Neuron (in vitro differentiated cells): ENCODE data around the gene C22orf15.
A peak's percentile ranks its signal among the peaks of the same experiment; 100 is the strongest.

ENCODE experiments used
- H2AFZ ChIP-seq: one replicate; pipeline ENCODE4 v1.6.1; 2013; ENCODE audit warnings: low read depth, mild to moderate bottlenecking, inconsistent platforms, low read length, moderate library complexity
- H3K27me3 ChIP-seq: one replicate; pipeline ENCODE4 v1.6.1; 2013; ENCODE audit warnings: low read length; ENCODE audit not compliant: insufficient read depth
- H3K36me3 ChIP-seq: one replicate; pipeline ENCODE4 v1.6.1; 2013; ENCODE audit warnings: low read length; ENCODE audit not compliant: insufficient read depth
- H3K4me1 ChIP-seq: one replicate; pipeline ENCODE4 v1.6.1; 2013; ENCODE audit warnings: low read length; ENCODE audit not compliant: insufficient read depth
- H3K4me3 ChIP-seq: 2 replicates; pipeline ENCODE4 v1.5.1; 2013; ENCODE audit warnings: mild to moderate bottlenecking, low read length, moderate library complexity
- H3K9me3 ChIP-seq: one replicate; pipeline ENCODE4 v1.6.1; 2013; ENCODE audit warnings: low read length

The C22orf15 gene

GRCh38 chr22:23781511-23782183 lies 18.9 kb downstream of the C22orf15 start:
- Histone ChIP-seq H3K9me3 (no peaks in the 10 kb centered on the region), H3K4me1 (peaks cover 5% of the 10 kb centered on the region), H3K36me3 (no peaks in the 10 kb centered on the region), H3K4me3 (no peak overlapping the region), H2AFZ (no peak overlapping the region), H3K27me3 (no peaks in the 10 kb centered on the region)

DNA sequence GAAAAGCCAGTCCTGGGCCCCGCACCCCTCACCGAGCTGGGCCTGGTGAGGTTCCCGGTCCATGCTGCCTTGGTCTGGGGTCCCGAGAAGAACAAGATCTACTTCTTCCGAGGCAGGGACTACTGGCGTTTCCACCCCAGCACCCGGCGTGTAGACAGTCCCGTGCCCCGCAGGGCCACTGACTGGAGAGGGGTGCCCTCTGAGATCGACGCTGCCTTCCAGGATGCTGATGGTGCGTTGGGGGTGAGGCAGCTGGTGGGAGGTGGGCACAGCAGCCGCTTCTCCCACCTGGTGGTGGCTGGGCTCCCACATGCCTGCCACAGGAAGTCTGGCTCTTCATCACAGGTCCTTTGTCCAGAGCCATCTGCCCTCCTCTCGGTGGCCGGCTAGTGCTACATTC lies 19.5 kb downstream of the C22orf15 start:
- H3K9me3 ChIP-seq = no peaks in the 10 kb centered on the region
- H3K4me1 ChIP-seq = peaks cover 5% of the 10 kb centered on the region
- H3K4me3 ChIP-seq = no peak overlapping the region
- no peaks in the 10 kb centered on the region for H3K27me3 ChIP-seq
- no peaks in the 10 kb centered on the region for H3K36me3 ChIP-seq
- no peak overlapping the region for H2AFZ ChIP-seq

DNA sequence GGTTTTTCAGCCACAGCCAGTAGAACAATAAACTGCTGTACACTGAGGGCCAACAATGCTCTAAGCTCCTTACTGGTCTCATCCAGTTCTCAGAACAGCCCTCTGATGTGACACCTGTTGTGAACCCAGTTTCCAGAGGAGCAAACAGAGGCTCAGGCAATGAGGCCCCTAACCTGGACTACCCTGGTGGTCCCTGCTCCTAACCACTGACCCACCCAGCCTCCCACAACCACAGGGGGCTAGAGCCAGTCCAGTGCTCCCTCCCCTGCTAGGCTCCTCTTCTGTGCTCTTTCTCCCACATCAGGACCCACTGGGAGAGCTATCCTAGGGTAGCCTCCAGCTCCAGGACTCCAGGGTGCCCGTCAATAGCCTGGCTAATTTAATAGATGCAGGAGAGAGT lies 19.9 kb downstream of the C22orf15 start:
- no peak overlapping the region for H2AFZ ChIP-seq
- H3K36me3 ChIP-seq = no peaks in the 10 kb centered on the region
- H3K27me3 ChIP-seq = no peaks in the 10 kb centered on the region
- no peak overlapping the region for H3K4me3 ChIP-seq
- peaks cover 9% of the 10 kb centered on the region for H3K4me1 ChIP-seq
- no peaks in the 10 kb centered on the region for H3K9me3 ChIP-seq

DNA sequence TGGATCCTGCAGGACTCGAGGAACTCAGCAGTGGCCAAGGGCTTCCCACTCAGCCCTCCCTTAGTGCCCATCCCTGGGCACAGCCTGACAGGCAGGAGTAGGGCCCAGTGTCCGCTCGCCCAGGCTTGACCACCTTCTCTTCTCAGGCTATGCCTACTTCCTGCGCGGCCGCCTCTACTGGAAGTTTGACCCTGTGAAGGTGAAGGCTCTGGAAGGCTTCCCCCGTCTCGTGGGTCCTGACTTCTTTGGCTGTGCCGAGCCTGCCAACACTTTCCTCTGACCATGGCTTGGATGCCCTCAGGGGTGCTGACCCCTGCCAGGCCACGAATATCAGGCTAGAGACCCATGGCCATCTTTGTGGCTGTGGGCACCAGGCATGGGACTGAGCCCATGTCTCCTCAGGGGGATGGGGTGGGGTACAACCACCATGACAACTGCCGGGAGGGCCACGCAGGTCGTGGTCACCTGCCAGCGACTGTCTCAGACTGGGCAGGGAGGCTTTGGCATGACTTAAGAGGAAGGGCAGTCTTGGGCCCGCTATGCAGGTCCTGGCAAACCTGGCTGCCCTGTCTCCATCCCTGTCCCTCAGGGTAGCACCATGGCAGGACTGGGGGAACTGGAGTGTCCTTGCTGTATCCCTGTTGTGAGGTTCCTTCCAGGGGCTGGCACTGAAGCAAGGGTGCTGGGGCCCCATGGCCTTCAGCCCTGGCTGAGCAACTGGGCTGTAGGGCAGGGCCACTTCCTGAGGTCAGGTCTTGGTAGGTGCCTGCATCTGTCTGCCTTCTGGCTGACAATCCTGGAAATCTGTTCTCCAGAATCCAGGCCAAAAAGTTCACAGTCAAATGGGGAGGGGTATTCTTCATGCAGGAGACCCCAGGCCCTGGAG lies 20.7 kb downstream of the C22orf15 start:
- H3K27me3 ChIP-seq = no peaks in the 10 kb centered on the region
- no peaks in the 10 kb centered on the region for H3K9me3 ChIP-seq
- H2AFZ ChIP-seq = no peak overlapping the region
- no peak overlapping the region for H3K4me3 ChIP-seq
- H3K36me3 ChIP-seq = no peaks in the 10 kb centered on the region
- peaks cover 14% of the 10 kb centered on the region for H3K4me1 ChIP-seq

DNA sequence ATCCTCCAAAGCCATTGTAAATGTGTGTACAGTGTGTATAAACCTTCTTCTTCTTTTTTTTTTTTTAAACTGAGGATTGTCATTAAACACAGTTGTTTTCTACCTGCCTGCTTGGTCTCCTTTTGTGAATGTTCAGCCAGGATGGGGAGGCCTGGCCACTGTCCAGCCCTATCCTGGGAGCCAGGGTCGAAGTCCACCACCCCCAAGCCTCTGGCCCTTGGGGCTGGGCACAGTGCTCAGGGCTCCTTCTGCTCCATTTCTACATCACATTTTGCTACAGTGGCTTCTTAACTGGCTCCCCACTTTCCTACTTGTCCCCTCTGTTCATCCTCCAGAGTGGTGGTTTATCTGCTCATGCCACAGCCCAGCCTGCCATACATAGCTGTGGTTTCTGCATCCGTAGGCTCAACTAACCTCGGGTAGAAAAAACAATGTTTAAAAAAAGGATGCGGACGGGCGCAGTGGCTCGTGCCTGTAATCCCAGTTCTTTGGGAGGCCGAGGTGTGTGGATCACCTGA lies 21.5 kb downstream of the C22orf15 start:
- Histone ChIP-seq H2AFZ (no peak overlapping the region), H3K4me1 (peaks cover 14% of the 10 kb centered on the region), H3K9me3 (no peaks in the 10 kb centered on the region), H3K4me3 (no peak overlapping the region), H3K27me3 (no peaks in the 10 kb centered on the region), H3K36me3 (no peaks in the 10 kb centered on the region)

GRCh38 chr22:23786261-23786710 lies 23.5 kb downstream of the C22orf15 start:
- Histone ChIP-seq H3K4me3 (peak overlapping the region; percentile 74), H3K36me3 (peaks cover 5% of the 10 kb centered on the region), H3K9me3 (no peaks in the 10 kb centered on the region), H3K27me3 (no peaks in the 10 kb centered on the region), H2AFZ (peak overlapping the region; percentile 27), H3K4me1 (peaks cover 14% of the 10 kb centered on the region)

- Histone ChIP-seq H3K9me3 (no peaks in the 10 kb centered on the region), H2AFZ (peak within 1 kb of the TSS; percentile 27), H3K27me3 (no peaks in the 10 kb centered on the region), H3K36me3 (peaks cover 12% of the 10 kb centered on the region), H3K4me3 (peak within 1 kb of the TSS; percentile 74), H3K4me1 (peaks cover 14% of the 10 kb centered on the region)
Measured at GRCh38 chr22:23786752-23787599, 24.2 kb downstream of the C22orf15 start, which contains the start of gene SMARCB1. TSS of gene SMARCB1 (plus strand) at chr22:23786966. CDS start at chr22:23787170, 204 bp downstream.

- Histone ChIP-seq H3K9me3 (no peaks in the 10 kb centered on the region), H2AFZ (no peak overlapping the region), H3K4me3 (peak overlapping the region; percentile 74), H3K27me3 (no peaks in the 10 kb centered on the region), H3K4me1 (peaks cover 14% of the 10 kb centered on the region), H3K36me3 (peaks cover 18% of the 10 kb centered on the region)
Measured at GRCh38 chr22:23787600-23787896, 24.8 kb downstream of the C22orf15 start.

GRCh38 chr22:23787910-23788309 lies 25.1 kb downstream of the C22orf15 start:
- Histone ChIP-seq H2AFZ (no peak overlapping the region), H3K27me3 (no peaks in the 10 kb centered on the region), H3K36me3 (peaks cover 21% of the 10 kb centered on the region), H3K4me3 (peak overlapping the region; percentile 74), H3K9me3 (no peaks in the 10 kb centered on the region), H3K4me1 (peaks cover 14% of the 10 kb centered on the region)

GRCh38 chr22:23789121-23789520 lies 26.3 kb downstream of the C22orf15 start:
- Histone ChIP-seq H3K36me3 (peaks cover 31% of the 10 kb centered on the region), H3K4me3 (no peak overlapping the region), H3K27me3 (no peaks in the 10 kb centered on the region), H3K9me3 (no peaks in the 10 kb centered on the region), H2AFZ (no peak overlapping the region), H3K4me1 (peaks cover 14% of the 10 kb centered on the region)

DNA sequence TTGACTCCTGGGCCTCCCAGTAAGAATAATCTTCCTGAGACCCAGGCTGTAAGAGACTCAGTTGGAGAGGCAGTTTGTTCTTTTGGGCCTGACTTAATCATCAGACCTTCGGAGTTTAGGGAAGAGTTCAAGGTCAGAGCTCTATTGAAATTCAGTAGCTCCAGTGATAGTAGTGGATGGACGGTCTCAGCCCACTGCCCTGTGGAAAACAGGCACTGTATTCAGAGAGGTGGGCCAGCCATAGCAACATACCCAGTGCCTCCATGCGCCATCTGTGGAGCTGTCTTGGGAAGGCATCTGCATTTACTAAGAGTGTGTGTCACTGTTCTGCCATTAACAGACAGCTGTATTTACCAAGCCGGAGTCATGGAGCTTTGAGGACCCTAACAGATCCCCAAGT lies 26.8 kb downstream of the C22orf15 start:
- no peak overlapping the region for H3K4me3 ChIP-seq
- no peak overlapping the region for H2AFZ ChIP-seq
- H3K36me3 ChIP-seq = peaks cover 37% of the 10 kb centered on the region
- H3K27me3 ChIP-seq = no peaks in the 10 kb centered on the region
- H3K9me3 ChIP-seq = no peaks in the 10 kb centered on the region
- H3K4me1 ChIP-seq = peaks cover 14% of the 10 kb centered on the region

DNA sequence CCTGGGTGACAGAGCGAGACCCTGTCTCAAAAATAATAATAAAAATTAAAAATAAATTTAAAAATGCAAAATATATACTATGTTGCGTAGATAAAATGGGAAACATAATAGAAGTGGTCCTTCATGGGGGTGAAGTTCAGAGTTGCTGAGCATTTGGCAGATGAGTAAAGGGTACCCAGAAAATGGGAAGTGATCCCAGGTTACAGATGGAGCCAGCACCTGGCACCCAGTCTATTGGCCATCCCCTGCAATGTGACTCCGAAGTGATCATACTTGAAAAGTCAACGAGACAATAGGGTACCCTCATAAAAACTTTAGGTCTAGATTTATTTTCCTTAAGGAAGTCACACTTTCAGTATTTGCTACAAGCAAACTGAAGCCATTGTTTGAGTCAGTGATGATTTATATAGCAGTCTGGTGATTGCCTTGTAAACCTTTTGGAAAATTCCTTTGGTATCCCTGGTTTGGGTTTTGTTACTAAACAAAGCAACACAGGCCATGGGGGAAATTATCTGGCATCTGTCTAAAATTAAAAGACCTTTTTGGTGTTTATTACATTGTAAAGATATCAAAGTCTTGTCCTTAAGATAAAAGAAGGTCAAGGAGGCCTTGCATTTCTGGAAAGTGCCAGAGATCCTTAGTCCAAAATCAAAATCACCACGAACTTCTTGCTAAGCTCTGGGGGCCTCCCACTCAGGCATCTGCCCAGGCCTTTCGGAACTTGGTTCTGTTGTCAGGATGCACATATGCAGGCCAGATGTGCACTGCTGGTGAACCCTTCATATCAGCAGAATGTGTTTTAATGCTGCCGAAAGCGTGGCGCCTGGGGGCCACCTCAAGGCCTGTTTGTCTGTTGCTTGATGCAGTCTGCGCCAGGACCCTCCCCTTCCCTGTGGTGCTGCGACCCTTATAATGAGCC lies 28.3 kb downstream of the C22orf15 start:
- H3K4me3 ChIP-seq = no peak overlapping the region
- peaks cover 14% of the 10 kb centered on the region for H3K4me1 ChIP-seq
- H3K36me3 ChIP-seq = peaks cover 45% of the 10 kb centered on the region
- no peaks in the 10 kb centered on the region for H3K27me3 ChIP-seq
- H2AFZ ChIP-seq = no peak overlapping the region
- no peaks in the 10 kb centered on the region for H3K9me3 ChIP-seq
